CD4-positive, alpha-beta memory T cell (primary cell): Measurements from ENCODE around the gene AGBL1. TPM values are rescaled to one million over a fixed set of nuclear protein-coding genes. Genes with fewer than 3 reads are reported as not detected.
A peak's percentile ranks its signal among the peaks of the same experiment; 100 is the strongest.
"Not testable (repeated sequence)": the region's sequence is repeated elsewhere in the genome, so short reads cannot be mapped to it uniquely, and the experiment has no call there.

Experiments
- CTCF ChIA-PET: fragments of 350-600 bp; sonication (Branson Sonifier 250); formaldehyde crosslinking; loops from one replicate; lab custom pipeline; 2021; ENCODE audit warnings: inconsistent platforms; ENCODE audit not compliant: partially characterized antibody; lab: Charles Lee
- POLR2A ChIA-PET: fragments of 350-600 bp; sonication (Branson Sonifier 250); formaldehyde crosslinking; loops from one replicate; lab custom pipeline; 2021; ENCODE audit not compliant: partially characterized antibody; lab: Charles Lee
- DNase-seq, 5 donors: peaks; one replicate each; pipeline versions ENCODE4 v3.0.0 to v3.0.0-alpha.2; 2020 to 2022; ENCODE audit warnings: mixed read lengths in 1 of 5
- H3K27ac ChIP-seq: one replicate; pipeline ENCODE4 v1.7.0; 2013; ENCODE audit warnings: low read depth, low read length
- H3K27me3 ChIP-seq: 2 replicates; pipeline ENCODE4 v1.7.0; 2013; ENCODE audit warnings: mild to moderate bottlenecking, low read length, moderate library complexity; ENCODE audit not compliant: insufficient read depth
- H3K36me3 ChIP-seq: 2 replicates; pipeline ENCODE4 v1.7.0; 2013; ENCODE audit warnings: mild to moderate bottlenecking, low read length, moderate library complexity; ENCODE audit not compliant: insufficient read depth
- H3K4me1 ChIP-seq: 2 replicates; pipeline ENCODE4 v1.7.0; 2013; ENCODE audit warnings: mild to moderate bottlenecking, low read length, moderate library complexity; ENCODE audit not compliant: insufficient read depth
- H3K4me3 ChIP-seq, 2 donors: one replicate each; pipeline ENCODE4 v1.7.0; 2013; ENCODE audit warnings: low read length in 2 of 2, mild to moderate bottlenecking in 1 of 2
- H3K9me3 ChIP-seq, 2 donors: one replicate each; pipeline ENCODE4 v1.7.0; 2013; ENCODE audit warnings: low read length in 2 of 2, control low read depth in 1 of 2; ENCODE audit not compliant: control insufficient read depth in 1 of 2
- H3K27ac Mint-ChIP-seq, 7 donors: one replicate each; pipeline ENCODE4 v1.8.0; 2020 to 2021; ENCODE audit warnings: mixed read lengths in 7 of 7, mild to moderate bottlenecking in 6 of 7, inconsistent platforms in 3 of 7, moderate library complexity in 3 of 7
- H3K27me3 Mint-ChIP-seq, 2 donors: one replicate each; pipeline ENCODE4 v1.8.0; 2020 to 2021; ENCODE audit warnings: mixed read lengths in 2 of 2
- H3K36me3 Mint-ChIP-seq, 2 donors: one replicate each; pipeline ENCODE4 v1.8.0; 2020 to 2021; ENCODE audit warnings: mixed read lengths in 2 of 2, inconsistent platforms in 1 of 2, mild to moderate bottlenecking in 1 of 2
- H3K4me1 Mint-ChIP-seq, 4 donors: one replicate each; pipeline ENCODE4 v1.8.0; 2020 to 2021; ENCODE audit warnings: mixed read lengths in 4 of 4, mild to moderate bottlenecking in 1 of 4
- H3K4me3 Mint-ChIP-seq, 8 donors: one replicate each; pipeline ENCODE4 v1.8.0; 2020 to 2021; ENCODE audit warnings: mixed read lengths in 8 of 8, mild to moderate bottlenecking in 7 of 8, moderate library complexity in 6 of 8, inconsistent platforms in 3 of 8
- H3K9me3 Mint-ChIP-seq, 8 donors: one replicate each; pipeline ENCODE4 v1.8.0; 2020 to 2021; ENCODE audit warnings: mixed read lengths in 8 of 8, mild to moderate bottlenecking in 5 of 8, inconsistent platforms in 3 of 8, moderate library complexity in 1 of 8
- intact Hi-C: fragments of 100-400 bp; cut with micrococcal nuclease; formaldehyde crosslinking; loops from one replicate; pipeline ENCODE4 v1.15.1; 2023
- polyA plus RNA-seq, 2 donors: library from polyadenylated mRNA; unstranded; fragments of 300-500 nt; fragmentation: Illumina TruSeq; gene quantifications; one replicate each; pipeline ENCODE4 v1.2.3, GENCODE V29; 2021
- total RNA-seq, 2 experiments: library from RNA; stranded (reverse); gene quantifications; one replicate each; pipeline ENCODE4 v1.2.3, GENCODE V29; 2021

The AGBL1 gene
- total and polyA plus RNA-seq, 4 experiments from 2014 or later: not detected

- H3K36me3 ChIP-seq, H3K27ac Mint-ChIP-seq, intact Hi-C loops, H3K4me3 Mint-ChIP-seq, CTCF ChIA-PET, H3K4me1 Mint-ChIP-seq, H3K4me1 ChIP-seq, DNase-seq, H3K27ac ChIP-seq, H3K36me3 Mint-ChIP-seq, POLR2A ChIA-PET, H3K27me3 Mint-ChIP-seq, H3K27me3 ChIP-seq, H3K4me3 ChIP-seq, H3K9me3 ChIP-seq: not testable (repeated sequence)
- peaks cover 5 to 37% (median 25%) of the 10 kb centered on the region in 8 donors for H3K9me3 Mint-ChIP-seq
These were observed 385.9 kb downstream of the AGBL1 start for GRCh38 chr15:86465470-86466039.

GRCh38 chr15:86481720-86482119 is 402.0 kb downstream of the AGBL1 start:
- H3K4me1 ChIP-seq: no peaks in the 10 kb centered on the region
- H3K36me3 Mint-ChIP-seq: no peaks in the 10 kb centered on the region
- intact Hi-C loops: no loop called here

GRCh38 chr15:86483936-86484335 is 404.3 kb downstream of the AGBL1 start:
- peaks cover 0 to 6% (median 0%) of the 10 kb centered on the region in 8 donors for H3K9me3 Mint-ChIP-seq
- Histone ChIP-seq H3K4me3 (no peak overlapping the region), H3K36me3 (no peaks in the 10 kb centered on the region), H3K27me3 (no peaks in the 10 kb centered on the region), H3K27ac (no peak overlapping the region), H3K4me1 (no peaks in the 10 kb centered on the region), H3K9me3 (no peaks in the 10 kb centered on the region)
- H3K36me3 Mint-ChIP-seq: no peaks in the 10 kb centered on the region
- no peak overlapping the region for H3K27ac Mint-ChIP-seq
- POLR2A ChIA-PET: no interaction called here
- intact Hi-C loops: no loop called here
- H3K4me1 Mint-ChIP-seq: peaks cover 0 to 4% (median 2%) of the 10 kb centered on the region in 4 donors
- H3K27me3 Mint-ChIP-seq: no peaks in the 10 kb centered on the region
- CTCF ChIA-PET: no interaction called here
- no peak for DNase-seq
- H3K4me3 Mint-ChIP-seq: no peak overlapping the region

More at GRCh38 chr15:86481720-86482119, 402.0 kb downstream of the AGBL1 start:
- POLR2A ChIA-PET: no interaction called here
- H3K27me3 Mint-ChIP-seq: no peaks in the 10 kb centered on the region
- H3K27ac ChIP-seq: no peak overlapping the region
- no peak overlapping the region for H3K27ac Mint-ChIP-seq
- H3K36me3 ChIP-seq: no peaks in the 10 kb centered on the region
- peaks cover 0 to 4% (median 2%) of the 10 kb centered on the region in 4 donors for H3K4me1 Mint-ChIP-seq
- H3K4me3 Mint-ChIP-seq: no peak overlapping the region
- CTCF ChIA-PET: no interaction called here
- no peak for DNase-seq
- H3K9me3 ChIP-seq: no peaks in the 10 kb centered on the region
- no peak overlapping the region for H3K4me3 ChIP-seq
- H3K9me3 Mint-ChIP-seq: peaks cover 0 to 6% (median 0%) of the 10 kb centered on the region in 8 donors
- H3K27me3 ChIP-seq: no peaks in the 10 kb centered on the region

GRCh38 chr15:86488046-86488445 is 408.4 kb downstream of the AGBL1 start:
- ChIA-PET POLR2A (no interaction called here), CTCF (no interaction called here)
- no peak for DNase-seq
- H3K4me1 Mint-ChIP-seq: peaks cover 0 to 9% (median 4%) of the 10 kb centered on the region in 4 donors
- no peak overlapping the region for H3K27ac Mint-ChIP-seq
- no peaks in the 10 kb centered on the region for H3K9me3 ChIP-seq
- no peaks in the 10 kb centered on the region for H3K27me3 ChIP-seq
- H3K27me3 Mint-ChIP-seq: no peaks in the 10 kb centered on the region
- H3K9me3 Mint-ChIP-seq: peaks cover 0 to 3% (median 0%) of the 10 kb centered on the region in 8 donors
- no peak overlapping the region for H3K27ac ChIP-seq
- H3K4me3 Mint-ChIP-seq: no peak overlapping the region
- H3K4me1 ChIP-seq: no peaks in the 10 kb centered on the region
- no peaks in the 10 kb centered on the region for H3K36me3 ChIP-seq
- no peak overlapping the region for H3K4me3 ChIP-seq
- intact Hi-C loops: no loop called here
- H3K36me3 Mint-ChIP-seq: no peaks in the 10 kb centered on the region

GRCh38 chr15:86489981-86490380 is 410.3 kb downstream of the AGBL1 start:
- H3K4me3 Mint-ChIP-seq: peak overlapping the region in 1 of 8 donors; percentile 23
- Histone ChIP-seq H3K9me3 (no peaks in the 10 kb centered on the region), H3K4me3 (no peak overlapping the region), H3K27ac (no peak overlapping the region), H3K4me1 (no peaks in the 10 kb centered on the region), H3K27me3 (no peaks in the 10 kb centered on the region), H3K36me3 (no peaks in the 10 kb centered on the region)
- intact Hi-C loops: no loop called here
- ChIA-PET POLR2A (no interaction called here), CTCF (no interaction called here)
- peak overlapping the region in 1 of 7 donors; percentile 30 for H3K27ac Mint-ChIP-seq
- H3K4me1 Mint-ChIP-seq: peaks cover 0 to 7% (median 2%) of the 10 kb centered on the region in 4 donors
- H3K36me3 Mint-ChIP-seq: no peaks in the 10 kb centered on the region
- peaks cover 0 to 3% (median under 1%) of the 10 kb centered on the region in 8 donors for H3K9me3 Mint-ChIP-seq
- DNase-seq: no peak
- H3K27me3 Mint-ChIP-seq: no peaks in the 10 kb centered on the region

GRCh38 chr15:86491118-86491517 is 411.4 kb downstream of the AGBL1 start:
- Histone ChIP-seq H3K4me3 (no peak overlapping the region), H3K36me3 (no peaks in the 10 kb centered on the region), H3K27ac (no peak overlapping the region), H3K4me1 (no peaks in the 10 kb centered on the region), H3K9me3 (no peaks in the 10 kb centered on the region), H3K27me3 (no peaks in the 10 kb centered on the region)
- CTCF ChIA-PET: no interaction called here
- Mint-ChIP-seq H3K9me3 (peaks cover 0 to 3% (median under 1%) of the 10 kb centered on the region in 8 donors), H3K4me3 (no peak overlapping the region), H3K4me1 (peaks cover 0 to 7% (median 2%) of the 10 kb centered on the region in 4 donors), H3K27ac (no peak overlapping the region), H3K36me3 (no peaks in the 10 kb centered on the region), H3K27me3 (no peaks in the 10 kb centered on the region)
- no peak for DNase-seq
- POLR2A ChIA-PET: no interaction called here
- intact Hi-C loops: no loop called here

- Histone ChIP-seq H3K4me3 (no peak overlapping the region), H3K27me3 (no peaks in the 10 kb centered on the region), H3K4me1 (no peaks in the 10 kb centered on the region), H3K27ac (no peak overlapping the region), H3K9me3 (no peaks in the 10 kb centered on the region), H3K36me3 (no peaks in the 10 kb centered on the region)
- no peak for DNase-seq
- no peaks in the 10 kb centered on the region for H3K36me3 Mint-ChIP-seq
- no peaks in the 10 kb centered on the region for H3K27me3 Mint-ChIP-seq
- no peak overlapping the region for H3K27ac Mint-ChIP-seq
- CTCF ChIA-PET: no interaction called here
- intact Hi-C loops: no loop called here
- POLR2A ChIA-PET: no interaction called here
- peaks cover 0 to 3% (median under 1%) of the 10 kb centered on the region in 8 donors for H3K9me3 Mint-ChIP-seq
- peaks cover 0 to 7% (median 2%) of the 10 kb centered on the region in 4 donors for H3K4me1 Mint-ChIP-seq
- no peak overlapping the region for H3K4me3 Mint-ChIP-seq
These were observed 414.2 kb downstream of the AGBL1 start for GRCh38 chr15:86493884-86494283.
